ENCODE data around the gene SSX3.

- no peak for TF ChIP-seq CTCF (IDR thresholded peaks at IDR 0.05)
- no peak for TF ChIP-seq POLR2A (IDR thresholded peaks at IDR 0.05)
These were observed 1.2 kb upstream of the SSX3 start for GRCh38 chrX:48357681-48358080.
